ENCODE measurements around the gene PLEKHJ1. TPM values are rescaled to one million over a fixed set of nuclear protein-coding genes. Genes with fewer than 3 reads are reported as not detected.
"Not testable (repeated sequence)": the region's sequence is repeated elsewhere in the genome, so short reads cannot be mapped to it uniquely, and the experiment has no call there.

The PLEKHJ1 gene
- 107 and 131 TPM in 2 replicates for total RNA-seq (ENCODE audit: low replicate concordance)
- long read RNA-seq, transcript PLEKHJ1-206 (5 exons, 1,311 nt), result minor isoform, 9 of 147 reads
- long read RNA-seq, transcript PLEKHJ1-201 (6 exons, 1,206 nt), result major isoform, 128 of 147 reads
- long read RNA-seq, partial matches to known transcripts, result 2 of 147 reads
- long read RNA-seq, other reads (novel, unspliced or antisense), result 6 of 147 reads

- H3K4me3 Mint-ChIP-seq, result peak within 1 kb of the TSS; percentile 100
These were observed at the start of gene PLEKHJ1, which contains the start of gene SF3A2 for GRCh38 chr19:2236314-2237050. TSS of gene PLEKHJ1 (minus strand) at chr19:2236329. CDS start at chr19:2236248, 81 bp downstream. TSS of gene SF3A2 (plus strand) at chr19:2236824. CDS start at chr19:2243419, 6,595 bp downstream.

GRCh38 chr19:2283835-2284507 lies 47.8 kb upstream of the PLEKHJ1 start:
- no peak for TF ChIP-seq CTCF (conservative IDR thresholded peaks at IDR 0.05)
- no peak for DNase-seq (ENCODE audit: extremely low spot score, unreplicated experiment)
- Mint-ChIP-seq H3K27ac (no peak overlapping the region), H3K36me3 (no peaks in the 10 kb centered on the region), H3K27me3 (peaks cover 55% of the 10 kb centered on the region), H3K4me1 (ENCODE audit: unreplicated experiment) (peaks cover 5% of the 10 kb centered on the region), H3K9me3 (no peaks in the 10 kb centered on the region), H3K4me3 (no peak overlapping the region)

More at GRCh38 chr19:2236314-2237050, at the start of gene PLEKHJ1, which contains the start of gene SF3A2:
- Mint-ChIP-seq H3K36me3 (peaks cover 11% of the 10 kb centered on the region), H3K9me3 (no peaks in the 10 kb centered on the region), H3K4me1 (ENCODE audit: unreplicated experiment) (peaks cover 40% of the 10 kb centered on the region), H3K27me3 (peaks cover 5% of the 10 kb centered on the region), H3K27ac (peak within 1 kb of the TSS; percentile 99)
- peak; percentile 95 for TF ChIP-seq CTCF (conservative IDR thresholded peaks at IDR 0.05)
- peak; percentile 99 for DNase-seq (ENCODE audit: extremely low spot score, unreplicated experiment)

GRCh38 chr19:2282862-2283237 lies 46.7 kb upstream of the PLEKHJ1 start:
- TF ChIP-seq CTCF (conservative IDR thresholded peaks at IDR 0.05), result no peak
- Mint-ChIP-seq H3K36me3 (no peaks in the 10 kb centered on the region), H3K27me3 (peaks cover 44% of the 10 kb centered on the region), H3K4me1 (ENCODE audit: unreplicated experiment) (peaks cover 5% of the 10 kb centered on the region), H3K9me3 (no peaks in the 10 kb centered on the region), H3K27ac (peak overlapping the region; percentile 28), H3K4me3 (peak overlapping the region; percentile 44)
- DNase-seq (ENCODE audit: extremely low spot score, unreplicated experiment), result no peak

- peaks cover 38% of the 10 kb centered on the region for H3K27me3 Mint-ChIP-seq
- peak within 1 kb of the TSS; percentile 28 for H3K27ac Mint-ChIP-seq
- TF ChIP-seq CTCF (conservative IDR thresholded peaks at IDR 0.05), result no peak
- peaks cover 5% of the 10 kb centered on the region for H3K4me1 Mint-ChIP-seq (ENCODE audit: unreplicated experiment)
- H3K9me3 Mint-ChIP-seq, result no peaks in the 10 kb centered on the region
- no peak for DNase-seq (ENCODE audit: extremely low spot score, unreplicated experiment)
- H3K4me3 Mint-ChIP-seq, result peak within 1 kb of the TSS; percentile 44
- no peaks in the 10 kb centered on the region for H3K36me3 Mint-ChIP-seq
These were observed 46.1 kb upstream of the PLEKHJ1 start, which contains the start of gene PEAK3 for GRCh38 chr19:2282062-2282861. TSS of gene PEAK3 (minus strand) at chr19:2282175. CDS start at chr19:2280931, 1,244 bp downstream.

GRCh38 chr19:2281265-2282061 lies 45.3 kb upstream of the PLEKHJ1 start:
- not testable (repeated sequence) for H3K9me3 Mint-ChIP-seq; DNase-seq (ENCODE audit: extremely low spot score, unreplicated experiment); H3K4me3 Mint-ChIP-seq; H3K27ac Mint-ChIP-seq; H3K4me1 Mint-ChIP-seq (ENCODE audit: unreplicated experiment); H3K36me3 Mint-ChIP-seq
- H3K27me3 Mint-ChIP-seq, result peaks cover 34% of the 10 kb centered on the region

Data from type B pancreatic cell (in vitro differentiated cells).